GM12878 (cell line): ENCODE data around the gene RBMX.

Source experiments
- CHD2 ChIP-seq: IDR thresholded peaks from 2 replicates; pipeline ENCODE4 v1.6.1; 2011; ENCODE audit warnings: low read depth, low read length, improper control_type of control experiment, borderline replicate concordance
- CTCF ChIP-seq, 3 experiments: IDR thresholded peaks in 2 of 3; conservative IDR thresholded peaks in 1 of 3; 2 replicates each; pipeline ENCODE4 v1.5.1; 2011; ENCODE audit warnings: low read depth in 3 of 3, low read length in 3 of 3, mild to moderate bottlenecking in 3 of 3, control low read depth in 2 of 3, moderate library complexity in 2 of 3, inconsistent platforms in 1 of 3, mixed read lengths in 1 of 3; ENCODE audit not compliant: control insufficient read depth in 2 of 3, insufficient read depth in 1 of 3; ENCODE audit errors: extremely low read depth in 1 of 3
- EP300 ChIP-seq, 2 experiments: fragments of 150-350 bp in 1 of 2; IDR thresholded peaks; 2 replicates each; pipeline ENCODE4 v1.6.1; 2011 to 2012; ENCODE audit warnings: low read depth in 2 of 2, low read length in 2 of 2, borderline replicate concordance in 1 of 2, improper control_type of control experiment in 1 of 2, inconsistent platforms in 1 of 2; ENCODE audit not compliant: control insufficient read depth in 1 of 2
- EZH2 ChIP-seq: IDR thresholded peaks from 2 replicates; pipeline ENCODE4 v1.6.1; 2012; ENCODE audit warnings: low read depth, mild to moderate bottlenecking, control low read depth, inconsistent platforms, low read length, borderline replicate concordance; ENCODE audit not compliant: control insufficient read depth
- FOXK2 ChIP-seq: fragments of 450-650 bp; IDR thresholded peaks from 2 replicates; pipeline ENCODE4 v1.6.1; 2017; ENCODE audit warnings: mild to moderate bottlenecking, moderate library complexity
- FOXM1 ChIP-seq: IDR thresholded peaks from 2 replicates; pipeline ENCODE4 v1.6.1; 2012; ENCODE audit warnings: low read depth, mild to moderate bottlenecking, inconsistent platforms, low read length, moderate library complexity
- HDAC2 ChIP-seq: fragments of 200-600 bp; sonication (generic); IDR thresholded peaks from 2 replicates; pipeline ENCODE4 v1.6.1; 2017
- JUND ChIP-seq: IDR thresholded peaks from 2 replicates; pipeline ENCODE4 v1.6.1; 2012; ENCODE audit warnings: low read depth, mild to moderate bottlenecking, low read length, improper control_type of control experiment, moderate library complexity
- MAX ChIP-seq: IDR thresholded peaks from 2 replicates; pipeline ENCODE4 v1.6.1; 2012; ENCODE audit warnings: low read depth, low read length, improper control_type of control experiment
- NFYA ChIP-seq: IDR thresholded peaks from 2 replicates; pipeline ENCODE4 v1.6.1; 2011; ENCODE audit warnings: low read depth, mild to moderate bottlenecking, low read length, improper control_type of control experiment, borderline replicate concordance
- REST ChIP-seq: IDR thresholded peaks from 2 replicates; pipeline ENCODE4 v1.6.1; 2012; ENCODE audit warnings: mild to moderate bottlenecking, low read depth, low read length
- SMC3 ChIP-seq: IDR thresholded peaks from 2 replicates; pipeline ENCODE4 v1.6.1; 2011; ENCODE audit warnings: low read length, improper control_type of control experiment, borderline replicate concordance
- USF2 ChIP-seq: IDR thresholded peaks from 2 replicates; pipeline ENCODE4 v1.6.1; 2011; ENCODE audit warnings: low read depth, low read length, improper control_type of control experiment, borderline replicate concordance

- TF ChIP-seq CTCF (IDR thresholded peaks at IDR 0.05 in 2 of 3, conservative IDR thresholded peaks at IDR 0.05 in 1 of 3; ENCODE audit: control insufficient read depth in 2 of 3, extremely low read depth in 1 of 3, insufficient read depth in 1 of 3, low read depth in 3 of 3, low read length in 3 of 3) (no peak), EZH2 (no peak), CHD2 (no peak), REST (no peak), SMC3 (no peak), USF2 (no peak), EP300 (IDR thresholded peaks at IDR 0.05; ENCODE audit: borderline replicate concordance in 1 of 2, control insufficient read depth in 1 of 2, low read depth in 2 of 2, low read length in 2 of 2) (no peak), NFYA (no peak), FOXK2 (no peak), FOXM1 (no peak), MAX (no peak), HDAC2 (no peak), JUND (no peak)
Measured at GRCh38 chrX:136872091-136872700, 8.3 kb downstream of the RBMX start.
